Endothelial cell of umbilical vein (primary cell): ENCODE measurements around the gene ADCY5. TPM values are rescaled to one million over a fixed set of nuclear protein-coding genes. Genes with fewer than 3 reads are reported as not detected.

Experiments
- BruUV-seq: library from RNA; stranded (reverse); fragments of 400-500 nt; replicated peaks from 2 replicates; lab custom pipeline; 2021; lab: Mats Ljungman, UMichigan
- CTCF ChIA-PET: fragments of 300-600, 350-600 bp; sonication (Branson Sonifier 250); formaldehyde crosslinking; loops from one replicate; lab custom pipeline; 2021; ENCODE audit warnings: antibody characterized with exemption, inconsistent platforms; lab: Charles Lee
- POLR2A ChIA-PET: fragments of 300-600, 350-600 bp; sonication (Branson Sonifier 250); formaldehyde crosslinking; loops from one replicate; lab custom pipeline; 2021; ENCODE audit warnings: antibody characterized with exemption, inconsistent platforms; lab: Charles Lee
- DNase-seq: peaks from one replicate; pipeline ENCODE4 v3.0.0-alpha.2; 2011; ENCODE audit warnings: low read depth, low spot score
- FAIRE-seq: peaks from 2 replicates; lab custom pipeline; 2011; peaks lifted over from hg19 to GRCh38; lab: Jason Lieb, UNC
- H2AFZ ChIP-seq: 2 replicates; pipeline ENCODE4 v1.6.0; 2012; ENCODE audit warnings: low read depth, low read length, control low read depth, inconsistent platforms
- H3K27ac ChIP-seq: 2 replicates; pipeline ENCODE4 v1.5.1; 2011; ENCODE audit warnings: low read depth, mild to moderate bottlenecking, control low read depth, low read length, moderate library complexity; ENCODE audit not compliant: insufficient read depth
- H3K27me3 ChIP-seq, 2 experiments: 2 replicates each; pipeline versions ENCODE4 v1.6.0 to v1.6.1; 2011; ENCODE audit warnings: low read length in 2 of 2, mixed read lengths in 1 of 2; ENCODE audit not compliant: control insufficient read depth in 2 of 2, insufficient read depth in 2 of 2
- H3K36me3 ChIP-seq, 2 experiments: 2 replicates in 1 of 2; 3 replicates in 1 of 2; pipeline ENCODE4 v1.5.1; 2011; ENCODE audit warnings: low read length in 2 of 2, mild to moderate bottlenecking in 1 of 2, moderate library complexity in 1 of 2; ENCODE audit not compliant: control insufficient read depth in 2 of 2, insufficient read depth in 2 of 2; ENCODE audit errors: extremely low read depth in 1 of 2
- H3K4me1 ChIP-seq: 3 replicates; pipeline ENCODE4 v1.5.1; 2011; ENCODE audit warnings: mild to moderate bottlenecking, low read length; ENCODE audit not compliant: control insufficient read depth, insufficient read depth; ENCODE audit errors: extremely low read depth
- H3K4me2 ChIP-seq: 2 replicates; pipeline ENCODE4 v1.6.1; 2011; ENCODE audit warnings: low read length, control low read depth, mixed read lengths; ENCODE audit not compliant: insufficient read depth
- H3K4me3 ChIP-seq, 3 experiments: fragments of 200-600 bp in 1 of 3; sonication (generic), shearing (Covaris generic) in 1 of 3; replicated peaks in 1 of 3; 2 replicates each; pipeline ENCODE4 v1.5.1; 2011 to 2016; ENCODE audit warnings: control low read depth in 3 of 3, low read length in 3 of 3, mild to moderate bottlenecking in 2 of 3, inconsistent platforms in 1 of 3, low read depth in 1 of 3, moderate library complexity in 1 of 3; ENCODE audit not compliant: insufficient read depth in 1 of 3
- H3K79me2 ChIP-seq: 2 replicates; pipeline ENCODE4 v1.6.0; 2012; ENCODE audit warnings: low read length, inconsistent platforms; ENCODE audit not compliant: control insufficient read depth, insufficient read depth
- H3K9ac ChIP-seq: replicated peaks from 2 replicates; pipeline ENCODE3; 2011; ENCODE audit warnings: low read length, control low read depth; ENCODE audit not compliant: insufficient read depth; ENCODE audit errors: extremely low read depth
- H3K9me1 ChIP-seq: replicated peaks from 3 replicates; pipeline ENCODE4 v1.6.0; 2011; ENCODE audit warnings: mild to moderate bottlenecking, low read length; ENCODE audit not compliant: control insufficient read depth, insufficient read depth; ENCODE audit errors: extremely low read depth
- H3K9me3 ChIP-seq: replicated peaks from 2 replicates; pipeline ENCODE4 v1.5.1; 2012; ENCODE audit warnings: low read length, inconsistent platforms; ENCODE audit not compliant: control insufficient read depth, insufficient read depth
- H4K20me1 ChIP-seq: replicated peaks from 2 replicates; pipeline ENCODE3; 2011; ENCODE audit warnings: mild to moderate bottlenecking, low read length; ENCODE audit not compliant: control insufficient read depth, insufficient read depth; ENCODE audit errors: extremely low read depth
- CTCF ChIP-seq, 2 donors: IDR thresholded peaks; 1 replicate in 1 of 2; 2 replicates in 1 of 2; pipeline ENCODE4 v1.5.1; 2011; ENCODE audit warnings: low read length in 2 of 2, mild to moderate bottlenecking in 2 of 2, moderate library complexity in 2 of 2, control low read depth in 1 of 2, inconsistent platforms in 1 of 2, low read depth in 1 of 2; ENCODE audit not compliant: insufficient read depth in 1 of 2; ENCODE audit errors: extremely low read depth in 1 of 2
- EZH2 ChIP-seq: IDR thresholded peaks from 2 replicates; pipeline ENCODE4 v1.6.1; 2012; ENCODE audit warnings: borderline replicate concordance, low read depth, mild to moderate bottlenecking, moderate library complexity, low read length, inconsistent platforms; ENCODE audit not compliant: severe bottlenecking
- FOS ChIP-seq: IDR thresholded peaks from 2 replicates; pipeline ENCODE4 v1.6.1; 2011; ENCODE audit warnings: mild to moderate bottlenecking, low read length, moderate library complexity, borderline replicate concordance; ENCODE audit not compliant: insufficient read depth
- GATA2 ChIP-seq: IDR thresholded peaks from 2 replicates; pipeline ENCODE4 v1.7.0; 2011; ENCODE audit warnings: low read depth, mild to moderate bottlenecking, moderate library complexity, mixed read lengths, low read length; ENCODE audit not compliant: insufficient read length, insufficient read depth
- JUN ChIP-seq: IDR thresholded peaks from 2 replicates; pipeline ENCODE4 v1.6.1; 2011; ENCODE audit warnings: borderline replicate concordance, low read depth; ENCODE audit not compliant: insufficient read length, insufficient read depth
- MAX ChIP-seq: IDR thresholded peaks from 2 replicates; pipeline ENCODE4 v1.6.1; 2011; ENCODE audit not compliant: insufficient read depth, insufficient read length
- MYC ChIP-seq: IDR thresholded peaks from one replicate; pipeline ENCODE4 v1.6.1; 2011; ENCODE audit warnings: mild to moderate bottlenecking, low read depth, low read length
- POLR2A ChIP-seq: IDR thresholded peaks from 2 replicates; pipeline ENCODE4 v1.6.1; 2012; ENCODE audit warnings: low read depth, mild to moderate bottlenecking, control low read depth, low read length
- POLR2AphosphoS5 ChIP-seq: IDR thresholded peaks from 2 replicates; pipeline ENCODE4 v1.6.1; 2012; ENCODE audit warnings: low read depth, mild to moderate bottlenecking, control low read depth, low read length, moderate library complexity; ENCODE audit not compliant: insufficient read depth
- dilution Hi-C: fragments of 300-500 bp; cut with MboI; formaldehyde crosslinking; loops from one replicate; pipeline ENCODE4 v1.15.0; 2019; ENCODE audit warnings: low sequenced_read_pairs; ENCODE audit not compliant: extremely low pct_ligation_motif_present
- intact Hi-C: fragments of 100-400 bp; cut with micrococcal nuclease; formaldehyde crosslinking; loops from one replicate; pipeline ENCODE4 v1.10.0; 2022
- polyA plus RNA-seq, 4 experiments: library from polyadenylated mRNA; depleted of rRNA in 3 of 4; stranded (reverse) in 3 of 4; unstranded in 1 of 4; fragments of >200 nt; gene quantifications; 2 replicates each; pipeline versions ENCODE4 v1.2.1 to v1.2.3, GENCODE V29; 2011 to 2012; ENCODE audit warnings: missing spikeins in 1 of 4
- total RNA-seq: library from RNA; stranded (reverse); gene quantifications from 2 replicates; pipeline ENCODE4 v1.2.3, GENCODE V29; 2021

The ADCY5 gene
- total and polyA plus RNA-seq, 2 donors (not counting 3 experiments of a cell fraction or from before 2014, with no cell fraction given) = 0.01 TPM; not detected in 1

GRCh38 chr3:123380261-123380660 lies 68.6 kb downstream of the ADCY5 start:
- dilution Hi-C loops = no loop called here
- Histone ChIP-seq H3K27me3 (peaks cover 0 to 2% of the 10 kb centered on the region in 2 experiments), H3K4me3 (no peak overlapping the region), H3K9me1 (no peaks in the 10 kb centered on the region), H3K36me3 (no peaks in the 10 kb centered on the region), H2AFZ (no peak overlapping the region), H3K9ac (no peak overlapping the region), H4K20me1 (no peaks in the 10 kb centered on the region), H3K27ac (no peak overlapping the region), H3K4me2 (no peak overlapping the region), H3K4me1 (no peaks in the 10 kb centered on the region), H3K9me3 (no peaks in the 10 kb centered on the region), H3K79me2 (no peaks in the 10 kb centered on the region)
- intact Hi-C loops = no loop called here
- FAIRE-seq (no peak), DNase-seq (no peak)
- BruUV-seq = no TSS peak
- TF ChIP-seq EZH2 (no peak), POLR2A (no peak), MYC (no peak), MAX (no peak), POLR2AphosphoS5 (no peak), JUN (no peak), GATA2 (no peak), CTCF (IDR thresholded peaks at IDR 0.05; ENCODE audit: extremely low read depth in 1 of 2, insufficient read depth in 1 of 2, low read depth in 1 of 2, low read length in 2 of 2) (no peak), FOS (no peak)
- POLR2A ChIA-PET = no interaction called here
- CTCF ChIA-PET = interaction anchor here (1.5 kb wide), 1 partner anchor 15 kb away, joined by 3 read pairs; no protein-coding TSS in a partner anchor
